WTC11 (cell line): ENCODE data around the gene SLC17A5.

Experiments used
- CTCF ChIP-seq: fragments of 200-600 bp; IDR thresholded peaks from 2 replicates; pipeline ENCODE4 v1.8.0; 2022; ENCODE audit warnings: antibody characterized with exemption
- E2F1 ChIP-seq: sonication (generic); formaldehyde crosslinking; IDR thresholded peaks from 2 replicates; pipeline ENCODE4 v1.8.0; 2022; ENCODE audit warnings: mild to moderate bottlenecking, missing genetic modification reagents
- ETV6 ChIP-seq: sonication (generic); formaldehyde crosslinking; IDR thresholded peaks from 2 replicates; pipeline ENCODE4 v1.8.1; 2022; ENCODE audit warnings: mild to moderate bottlenecking, missing genetic modification reagents
- FOXK1 ChIP-seq: sonication (generic); formaldehyde crosslinking; IDR thresholded peaks from 2 replicates; pipeline ENCODE4 v1.8.0; 2022; ENCODE audit warnings: mild to moderate bottlenecking, moderate library complexity, missing genetic modification reagents
- MAX ChIP-seq: sonication (generic); formaldehyde crosslinking; IDR thresholded peaks from 2 replicates; pipeline ENCODE4 v1.8.0; 2022; ENCODE audit warnings: mild to moderate bottlenecking, missing genetic modification reagents
- NFATC4 ChIP-seq: fragments of 250-450 bp; sonication (Bioruptor Pico); IDR thresholded peaks from 2 replicates; pipeline ENCODE4 v1.9.0; 2021; ENCODE audit warnings: mild to moderate bottlenecking
- TCF7 ChIP-seq: sonication (generic); formaldehyde crosslinking; IDR thresholded peaks from 2 replicates; pipeline ENCODE4 v1.8.0; 2022; ENCODE audit warnings: mild to moderate bottlenecking, low read depth, missing genetic modification reagents, moderate library complexity
- ZNF138 ChIP-seq: sonication (generic); formaldehyde crosslinking; conservative IDR thresholded peaks from 2 replicates; pipeline ENCODE4 v1.8.1; 2022; ENCODE audit warnings: mild to moderate bottlenecking, moderate library complexity, missing genetic modification reagents

GRCh38 chr6:73644941-73645591 is 8.7 kb downstream of the SLC17A5 start:
- TF ChIP-seq TCF7 (CRISPR knock-in tag) (no peak), CTCF (no peak), FOXK1 (CRISPR knock-in tag) (no peak), ZNF138 (CRISPR knock-in tag) (no peak), ETV6 (no peak), MAX (CRISPR knock-in tag) (no peak), E2F1 (CRISPR knock-in tag) (no peak), NFATC4 (CRISPR knock-in tag) (no peak)
